HG03097 (cell line): ENCODE results near the gene NRF1.

Source experiments
- ATAC-seq: cut with Tn5 transposase; IDR thresholded peaks from one replicate; pipeline ENCODE4 v1.9.1; 2021; ENCODE audit not compliant: unreplicated experiment, low FRiP score

The NRF1 gene

DNA sequence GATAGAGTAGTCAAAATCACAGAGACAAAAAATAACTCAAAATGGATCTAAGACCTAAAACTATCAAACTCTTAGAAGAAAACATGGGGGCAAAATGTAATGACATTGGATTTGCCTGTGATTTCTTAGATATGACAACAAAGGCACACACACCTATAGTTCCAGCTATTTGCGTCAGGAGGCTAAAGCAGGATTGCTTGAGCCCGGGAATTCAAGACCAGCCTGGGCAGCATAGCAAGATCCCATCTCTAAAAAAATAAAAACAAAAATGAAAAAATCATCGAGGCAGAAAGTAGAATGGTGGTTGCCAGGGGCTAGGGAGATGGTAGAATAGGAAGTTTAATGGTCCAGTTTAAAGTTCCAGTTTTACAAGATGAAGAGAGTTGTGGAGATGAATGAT, 113.3 kb downstream of the NRF1 start:
- no peak for ATAC-seq

DNA sequence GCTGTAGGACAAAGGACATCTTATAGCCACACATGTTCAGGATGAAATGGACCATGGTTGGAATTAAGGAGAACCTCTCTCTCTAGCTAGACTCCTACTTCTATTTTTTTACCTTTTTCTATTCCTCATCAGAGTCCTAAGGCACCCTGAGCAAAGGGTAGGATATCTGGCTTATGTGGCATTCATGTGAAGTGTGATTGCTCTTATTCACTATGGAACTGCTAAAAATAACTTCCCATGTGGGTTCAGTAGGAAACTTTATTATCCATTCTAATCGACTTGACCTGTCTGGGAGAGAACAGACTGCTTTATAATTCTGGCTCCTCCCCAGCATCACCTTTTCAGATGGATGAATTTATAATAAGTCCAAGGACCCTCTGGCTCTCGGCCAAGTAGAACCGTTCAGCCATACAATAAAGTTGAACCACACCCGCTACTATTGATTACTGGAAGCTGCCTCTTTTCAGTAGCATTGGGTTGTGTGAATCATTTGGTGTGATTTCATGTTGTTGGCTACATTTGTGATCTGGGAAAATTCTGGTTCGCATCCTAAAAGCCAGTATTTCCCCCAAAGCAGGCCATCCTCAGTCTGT, 117.5 kb downstream of the NRF1 start:
- no peak for ATAC-seq

DNA sequence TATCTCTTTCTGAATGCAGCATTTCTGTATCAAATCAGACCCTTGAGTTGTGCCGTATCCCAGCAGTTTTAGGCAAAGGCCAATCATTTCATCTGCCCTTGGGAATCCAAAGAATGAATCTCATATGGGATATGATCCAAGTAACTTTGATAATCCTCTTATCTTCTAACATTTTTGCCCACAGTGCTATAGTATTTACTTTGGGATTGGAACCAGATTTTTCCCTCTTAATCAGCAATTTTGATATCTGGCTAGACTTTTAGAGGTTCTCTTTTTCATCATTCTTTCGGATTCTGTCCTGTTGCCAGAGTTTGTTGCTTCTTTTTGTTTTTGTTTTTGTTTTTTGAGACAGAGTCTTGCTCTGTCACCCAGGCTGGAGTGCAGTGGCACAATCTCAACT, 118.0 kb downstream of the NRF1 start:
- ATAC-seq, result no peak

DNA sequence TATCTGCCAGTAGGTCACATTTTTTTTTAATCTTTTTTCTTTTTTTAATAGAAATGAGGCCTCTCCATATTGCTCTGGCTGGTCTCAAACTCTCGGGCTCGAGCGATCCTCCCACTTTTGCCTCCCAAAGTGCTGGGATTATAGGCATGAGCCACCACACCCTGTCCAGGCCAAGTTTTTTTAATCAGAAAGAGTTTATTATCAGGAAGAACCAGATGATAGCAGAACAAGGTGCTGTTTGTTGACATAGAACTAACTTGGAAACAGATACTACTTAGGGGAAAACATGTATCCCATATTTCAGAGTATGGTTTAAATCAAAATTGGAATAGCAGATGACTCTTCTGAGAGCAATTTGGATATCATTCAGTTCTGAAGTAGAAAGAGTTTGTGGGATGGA, 118.6 kb downstream of the NRF1 start:
- no peak for ATAC-seq

DNA sequence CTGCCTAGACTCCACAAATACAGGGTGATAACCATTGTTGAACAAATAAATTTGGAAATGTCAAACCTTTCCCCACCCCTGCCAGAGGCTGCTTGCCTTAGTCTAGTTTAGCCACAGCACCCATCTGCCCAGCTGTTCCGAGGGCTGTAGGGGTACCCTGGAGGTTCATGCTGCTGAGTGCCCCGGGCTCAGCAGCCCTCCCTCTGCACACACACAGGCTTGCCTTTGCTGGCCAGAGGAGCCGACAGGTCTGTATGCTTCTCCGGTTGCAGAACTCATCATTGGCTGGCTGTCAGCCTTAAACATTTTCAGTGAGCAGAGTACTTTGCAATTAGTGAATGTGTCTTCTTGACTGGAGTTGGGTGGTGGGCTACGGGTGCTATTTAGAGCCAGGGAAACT, 122.9 kb downstream of the NRF1 start:
- no peak for ATAC-seq

DNA sequence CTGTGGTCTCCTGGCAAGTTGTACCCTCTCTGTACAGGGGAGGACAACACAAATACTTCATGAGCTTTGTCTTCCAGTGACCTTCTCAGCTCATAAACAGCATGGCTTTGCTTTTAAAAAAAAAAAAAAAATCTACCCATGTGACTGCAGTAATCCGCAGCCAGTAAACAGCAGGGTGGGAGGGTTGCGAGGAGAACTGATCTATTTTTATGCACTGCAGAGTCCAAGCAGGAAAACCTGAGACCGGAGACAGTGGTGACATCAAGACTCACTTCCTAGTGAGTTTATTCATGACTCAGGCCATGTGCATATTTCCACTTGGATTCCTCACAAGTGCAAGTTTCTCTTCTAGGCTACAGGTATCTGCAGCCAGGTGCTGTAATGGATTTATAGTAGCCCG, 127.9 kb downstream of the NRF1 start:
- ATAC-seq, result no peak

DNA sequence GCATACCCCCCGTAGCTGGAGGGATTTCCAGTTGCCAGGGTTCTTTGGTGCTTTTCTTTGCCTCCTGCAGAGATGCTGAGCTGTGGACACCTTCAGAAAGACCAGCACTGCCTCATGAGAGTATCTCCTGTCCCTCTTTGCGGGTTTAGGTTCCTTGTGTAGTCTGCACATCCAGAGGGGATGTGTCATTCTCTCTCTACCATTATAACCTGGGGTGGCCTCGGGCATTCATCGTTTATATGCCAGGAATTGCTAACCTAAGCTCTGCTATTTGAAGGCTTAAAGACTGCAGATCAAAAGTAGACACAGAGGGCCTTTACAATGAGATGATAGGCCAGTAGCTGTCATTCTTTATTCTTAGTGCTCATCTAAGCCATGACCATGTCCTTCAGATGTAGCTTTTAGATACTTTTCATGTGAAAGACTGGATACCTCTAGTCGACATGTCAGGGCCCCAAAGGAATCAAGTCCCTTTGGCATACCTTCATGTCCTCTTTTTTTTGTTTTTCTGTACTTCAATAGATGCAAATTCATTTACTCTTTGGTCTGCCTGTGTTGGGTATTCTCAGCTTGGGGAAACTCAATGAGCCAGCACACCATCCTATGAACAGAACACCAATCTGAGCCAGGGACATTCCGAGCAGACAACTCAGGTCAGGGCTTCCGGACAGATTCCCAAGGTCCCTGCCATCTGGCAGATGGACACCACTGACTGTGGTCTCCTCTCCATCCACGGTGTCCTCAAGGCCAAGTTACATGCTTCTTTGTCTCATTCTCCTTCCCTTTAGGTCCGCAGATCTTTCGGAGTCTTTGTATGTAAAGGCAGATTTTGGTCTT, 129.3 kb downstream of the NRF1 start:
- ATAC-seq, result no peak

DNA sequence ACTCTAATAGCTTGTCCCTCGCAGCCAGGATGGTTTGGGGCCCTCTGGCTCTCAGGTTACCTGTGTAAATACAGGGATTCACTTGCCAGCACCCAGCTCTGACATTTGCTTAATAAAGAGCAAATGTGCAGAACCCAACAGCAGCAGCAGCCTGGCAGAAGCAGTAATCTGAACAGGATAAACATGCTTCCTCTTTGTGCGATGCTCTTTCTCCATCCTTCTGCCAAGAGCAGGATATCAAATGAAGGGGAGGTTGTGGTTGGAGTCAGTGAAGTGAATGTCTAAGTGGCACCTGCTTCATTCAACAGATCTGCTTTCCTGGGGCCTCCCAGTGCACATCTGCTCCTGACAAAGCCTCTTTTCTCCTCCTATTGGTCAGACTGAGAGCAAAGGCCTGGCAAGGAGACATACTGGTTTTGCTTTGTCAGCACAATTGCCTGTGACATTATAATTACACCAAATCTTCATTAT, 130.3 kb downstream of the NRF1 start:
- ATAC-seq, result no peak

DNA sequence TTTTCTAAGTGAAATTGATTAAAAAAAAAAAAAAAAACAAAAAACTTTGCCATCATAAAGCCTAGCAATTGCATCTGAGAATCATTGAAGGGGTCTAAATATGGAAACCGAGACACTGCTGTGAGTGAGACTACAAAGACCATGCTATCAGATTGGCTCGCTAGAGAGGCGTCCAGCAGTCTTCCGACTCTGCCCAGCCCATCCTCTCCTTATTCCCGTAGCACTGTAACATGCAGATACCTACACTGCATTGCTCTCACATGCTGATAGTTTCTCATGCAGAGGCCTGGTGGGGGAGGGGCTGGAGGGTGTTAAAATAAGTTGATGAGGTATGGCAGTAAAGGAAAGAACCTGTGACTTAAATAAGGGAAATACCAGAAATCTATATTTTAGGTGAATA, 130.7 kb downstream of the NRF1 start:
- no peak for ATAC-seq

DNA sequence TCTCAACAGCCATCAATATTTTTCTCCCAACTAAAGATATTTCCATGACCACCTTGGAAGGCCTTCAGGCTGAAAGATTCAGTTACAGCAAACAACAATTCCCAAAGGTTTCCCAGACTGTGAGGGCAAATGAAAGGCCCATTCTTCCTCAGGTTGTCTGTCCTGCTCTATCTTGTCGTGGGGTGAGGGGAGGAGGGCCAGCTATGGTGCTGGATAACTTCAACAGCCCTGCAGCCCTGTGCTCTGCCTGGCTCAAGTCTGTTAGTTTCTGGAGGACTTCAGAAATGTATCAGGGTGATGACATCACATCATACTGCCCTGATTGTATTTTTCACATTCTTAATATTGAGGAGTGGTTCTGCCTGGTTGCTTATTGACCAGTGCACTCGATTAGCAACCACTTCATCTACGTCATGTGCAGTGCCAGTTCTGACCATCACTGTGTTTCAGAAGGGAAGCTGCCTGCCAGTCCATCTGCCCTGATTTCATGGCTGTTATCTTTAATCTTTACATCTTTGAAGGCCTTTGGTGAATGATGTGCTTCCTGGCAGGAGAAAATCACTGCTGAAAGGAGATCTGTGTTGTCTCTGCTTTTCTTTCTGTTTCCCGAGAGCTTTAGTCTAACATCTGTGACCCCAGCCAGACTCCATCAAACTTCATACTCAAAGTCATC, 135.5 kb downstream of the NRF1 start:
- ATAC-seq, result no peak

DNA sequence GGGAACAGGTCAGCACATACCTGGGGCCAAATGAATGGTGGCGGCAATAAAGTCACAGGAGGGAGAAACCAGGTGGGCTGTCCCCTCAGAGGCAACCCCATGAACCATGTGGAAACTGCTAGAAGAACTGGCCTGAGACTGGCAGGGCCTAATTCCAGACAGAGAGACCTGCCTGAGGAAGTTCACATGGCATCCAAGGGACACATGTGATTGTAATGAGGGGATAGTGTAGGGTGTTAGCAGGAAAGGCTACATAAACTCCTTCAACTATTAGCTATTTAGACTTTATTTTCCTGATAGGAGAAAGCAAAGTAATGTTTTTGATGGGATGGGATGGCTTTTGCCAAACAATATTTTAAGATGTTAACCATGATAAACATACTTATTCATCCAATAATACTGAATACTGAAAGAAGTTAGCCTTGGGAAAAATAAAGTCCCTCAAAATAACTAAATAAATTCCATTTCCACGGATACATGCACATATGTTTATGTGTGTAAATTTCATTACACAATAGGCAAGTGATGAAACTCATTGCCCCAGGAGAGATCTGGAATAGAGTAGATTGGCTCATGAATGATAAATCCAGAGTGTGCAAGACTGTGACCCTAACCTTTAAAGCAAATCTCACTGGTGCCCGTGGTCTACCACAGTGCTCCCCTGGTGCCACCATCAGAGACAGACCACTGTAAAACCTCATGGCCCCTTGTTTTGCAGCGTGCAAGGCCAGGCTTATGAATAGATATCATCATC, 137.0 kb downstream of the NRF1 start:
- no peak for ATAC-seq

DNA sequence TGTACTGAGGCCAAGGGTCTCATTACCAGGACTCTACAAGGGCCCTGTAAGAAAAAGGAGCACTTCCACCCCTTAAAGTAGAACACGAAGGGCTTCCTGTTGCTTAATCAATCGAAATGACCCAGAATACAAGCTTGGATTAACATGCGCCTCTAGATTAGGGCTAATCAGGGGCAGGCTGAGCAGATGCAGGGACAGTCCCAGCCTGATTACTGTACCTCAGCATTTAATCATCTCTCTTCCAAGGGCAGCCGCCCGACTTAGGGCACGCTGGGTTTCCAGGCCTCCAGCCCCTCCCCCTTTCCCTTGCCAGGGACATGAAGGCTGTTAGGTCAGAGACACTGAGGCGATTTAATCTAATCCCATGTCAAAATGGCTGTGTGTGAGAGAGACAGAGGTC, 138.6 kb downstream of the NRF1 start:
- ATAC-seq, result no peak

DNA sequence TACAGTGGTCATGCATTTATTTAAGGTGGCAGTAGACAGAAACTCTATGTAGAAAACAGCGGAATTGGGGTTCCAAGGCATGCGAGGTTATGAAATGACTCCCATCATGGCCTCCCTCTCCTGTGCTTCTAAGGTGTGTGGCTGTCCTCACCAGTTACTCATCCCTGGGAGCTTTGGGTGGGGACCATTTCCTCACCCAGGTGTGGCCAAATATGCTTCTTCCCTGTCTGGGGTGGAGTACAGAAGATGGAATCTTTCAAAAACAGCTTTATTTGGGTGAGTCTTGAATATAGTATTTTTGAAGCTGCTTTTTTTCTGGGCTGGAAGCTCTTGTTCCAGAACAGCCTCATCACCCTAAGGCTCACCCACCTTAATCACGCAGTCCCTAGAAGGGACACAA, 139.0 kb downstream of the NRF1 start:
- no peak for ATAC-seq

DNA sequence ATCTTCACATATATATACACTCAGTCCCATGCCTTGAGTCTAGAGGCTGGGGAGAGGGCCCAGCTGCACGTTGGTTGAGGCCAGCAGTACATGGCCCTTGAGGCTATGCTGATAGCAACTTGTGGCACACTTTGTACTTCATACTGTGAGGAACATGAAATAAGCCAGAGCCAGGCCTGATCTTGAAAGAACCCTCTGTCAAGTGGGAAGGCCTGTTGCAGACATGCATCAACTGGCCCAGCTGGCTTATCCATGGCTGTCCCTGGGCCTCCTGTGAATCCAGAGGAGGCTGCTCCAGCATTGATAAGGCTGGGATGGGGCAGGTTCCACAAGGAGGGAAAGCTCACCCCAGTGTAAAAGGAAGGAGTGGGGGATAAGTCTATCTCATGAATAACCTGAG, 140.4 kb downstream of the NRF1 start:
- no peak for ATAC-seq

DNA sequence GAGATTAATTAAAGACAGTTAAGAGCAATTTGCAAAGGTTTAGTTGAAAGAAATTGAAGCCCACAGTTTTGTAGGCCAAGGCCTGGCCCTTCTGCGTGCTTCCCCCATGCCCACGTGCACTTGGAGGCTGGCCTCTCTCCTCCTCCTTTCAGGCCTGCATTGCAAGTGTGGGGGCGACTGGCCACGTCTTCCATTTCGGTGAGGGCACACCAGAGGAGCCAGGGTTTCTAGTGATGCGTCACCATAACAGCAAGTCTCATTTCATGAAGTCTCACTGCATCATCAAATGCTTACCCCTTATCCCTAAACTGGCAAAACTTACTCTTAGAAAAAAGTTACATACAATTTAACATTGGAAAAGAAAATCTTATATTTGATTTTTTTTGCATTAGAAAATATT, 141.2 kb downstream of the NRF1 start:
- no peak for ATAC-seq

DNA sequence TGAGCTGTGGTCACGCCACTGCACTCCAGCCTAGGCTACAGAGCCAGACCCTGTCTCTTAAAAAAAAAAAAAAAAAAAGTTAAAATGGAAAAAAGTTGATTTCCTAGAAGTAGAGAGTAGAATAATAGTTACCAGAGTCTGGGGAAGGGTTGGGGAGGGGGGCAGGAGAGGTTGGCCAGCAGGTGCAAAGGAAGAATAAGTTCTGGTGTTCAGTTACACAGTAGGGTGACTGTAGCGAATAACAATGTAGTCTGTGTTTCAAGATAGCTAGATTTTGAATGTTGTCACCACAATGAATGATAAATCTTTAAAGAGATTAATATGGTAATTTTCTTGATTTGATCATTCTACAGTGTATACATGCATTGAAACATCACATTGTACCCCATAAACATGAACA, 142.9 kb downstream of the NRF1 start:
- ATAC-seq, result no peak

DNA sequence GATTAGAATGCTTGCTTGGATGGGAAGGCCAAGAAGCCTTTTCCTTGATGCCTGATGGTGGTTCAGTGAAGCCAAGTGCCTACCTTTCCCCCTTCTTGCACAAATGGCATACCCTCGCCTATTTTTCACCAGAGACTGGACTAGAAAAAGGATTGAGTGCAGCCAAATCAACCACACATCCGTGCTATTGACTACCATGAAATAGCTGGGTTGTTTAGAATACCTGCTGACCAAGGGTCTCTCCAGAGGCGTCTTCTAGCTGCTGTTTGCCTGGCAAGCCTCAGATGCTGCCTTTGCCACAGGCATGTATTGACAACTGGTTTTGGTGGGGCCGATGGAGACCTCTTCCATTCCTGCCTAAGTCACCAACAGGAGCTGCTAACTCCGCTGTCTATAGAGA, 146.5 kb downstream of the NRF1 start:
- ATAC-seq, result no peak

DNA sequence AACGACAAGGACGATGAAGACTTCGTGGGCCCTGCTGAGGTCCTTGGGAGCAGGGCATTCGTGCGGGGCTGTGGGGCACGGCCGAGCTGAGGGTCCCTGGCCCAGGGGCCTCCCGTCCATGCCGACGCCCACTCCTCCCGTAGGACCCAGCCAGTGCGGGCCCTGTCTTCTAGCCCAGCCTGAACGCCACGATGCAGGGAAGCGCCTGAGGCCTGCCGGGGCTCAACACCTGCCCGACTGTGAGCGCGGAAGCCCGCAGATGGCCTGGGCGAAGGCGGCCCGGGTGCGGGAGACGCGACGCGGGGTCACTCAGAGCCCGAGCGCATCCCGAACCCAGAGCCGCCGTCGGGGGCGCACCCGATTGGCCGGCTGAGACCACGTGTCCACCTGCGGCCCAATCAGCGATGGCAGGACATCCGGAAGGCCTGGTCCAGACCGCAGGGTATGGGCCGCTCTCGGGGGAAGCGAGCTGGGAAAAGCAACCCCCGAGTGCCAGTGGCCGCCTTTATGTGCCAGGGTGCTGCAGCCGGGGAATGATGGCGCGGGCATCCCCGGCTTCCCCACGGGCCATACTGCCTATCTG, 151.0 kb downstream of the NRF1 start:
- no peak for ATAC-seq

DNA sequence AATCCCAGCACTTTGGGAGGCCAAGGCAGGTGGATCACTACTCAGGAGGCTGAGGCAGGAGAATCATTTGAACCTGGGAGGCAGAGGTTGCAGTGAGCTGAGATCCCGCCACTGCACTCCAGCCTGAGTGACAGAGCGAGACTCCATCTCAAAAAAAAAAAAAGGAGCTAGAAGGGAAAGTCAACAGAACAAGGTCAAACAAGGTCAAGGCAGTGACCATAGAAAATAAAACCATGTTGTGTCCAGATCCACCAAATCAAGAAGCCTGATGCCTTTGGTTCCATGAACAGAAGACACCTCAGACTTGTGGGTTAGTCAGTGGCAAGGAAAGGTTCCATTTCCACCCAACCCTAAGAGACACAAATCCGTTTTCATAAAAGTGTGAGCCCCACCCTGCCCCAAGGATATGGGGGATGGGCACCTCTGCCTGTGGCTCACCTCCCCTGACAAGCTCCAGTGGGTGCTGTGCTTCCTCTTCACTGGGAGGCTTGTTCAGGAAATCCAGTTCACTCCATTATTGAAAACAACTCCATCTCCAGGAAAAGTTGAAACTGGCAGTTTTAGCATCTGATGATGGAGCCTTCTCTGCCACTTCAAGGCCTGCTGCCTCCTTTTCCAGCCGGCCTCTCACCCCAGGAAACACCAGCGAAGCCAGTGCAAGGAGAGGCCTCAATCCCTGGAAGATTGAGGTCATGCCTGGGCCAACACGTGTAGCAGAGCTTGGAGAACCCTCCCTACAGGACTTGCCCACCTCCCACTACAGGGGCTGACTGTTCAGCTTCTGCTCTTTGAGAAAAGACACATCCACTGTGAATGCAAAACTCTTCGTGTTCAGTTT, 152.9 kb downstream of the NRF1 start:
- no peak for ATAC-seq

DNA sequence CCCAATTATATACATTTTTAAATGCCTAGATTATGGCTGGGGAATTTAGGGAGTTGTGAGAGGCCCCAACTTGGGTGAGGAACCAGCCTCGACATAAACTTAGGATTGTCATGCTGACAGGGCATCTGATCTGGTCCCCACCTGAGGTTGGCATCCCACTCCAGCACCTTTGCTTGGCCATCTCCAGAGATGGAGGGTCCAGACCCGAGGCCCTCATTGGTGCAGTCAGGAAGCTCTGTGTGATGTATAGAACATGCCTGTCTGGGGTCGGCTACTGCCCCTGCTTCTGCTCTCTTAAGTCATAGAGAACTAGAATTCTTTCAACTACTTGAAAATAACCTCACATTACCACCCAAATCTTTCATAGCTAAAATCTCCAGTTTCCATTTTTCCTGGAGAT, 153.8 kb downstream of the NRF1 start:
- ATAC-seq, result no peak
